Activated CD4-positive, CD25-positive, alpha-beta regulatory T cell treated with anti-CD3 and anti-CD28 coated beads, Interleukin-2, amount 50 U/mL, for 16 hours (primary cell): Measurements from ENCODE around the gene TNFRSF25.

Experiments used
- DNase-seq: peaks from one replicate; pipeline ENCODE4 v3.0.0-alpha.2; 2020; ENCODE audit warnings: low read depth, low spot score

The TNFRSF25 gene, protein sequence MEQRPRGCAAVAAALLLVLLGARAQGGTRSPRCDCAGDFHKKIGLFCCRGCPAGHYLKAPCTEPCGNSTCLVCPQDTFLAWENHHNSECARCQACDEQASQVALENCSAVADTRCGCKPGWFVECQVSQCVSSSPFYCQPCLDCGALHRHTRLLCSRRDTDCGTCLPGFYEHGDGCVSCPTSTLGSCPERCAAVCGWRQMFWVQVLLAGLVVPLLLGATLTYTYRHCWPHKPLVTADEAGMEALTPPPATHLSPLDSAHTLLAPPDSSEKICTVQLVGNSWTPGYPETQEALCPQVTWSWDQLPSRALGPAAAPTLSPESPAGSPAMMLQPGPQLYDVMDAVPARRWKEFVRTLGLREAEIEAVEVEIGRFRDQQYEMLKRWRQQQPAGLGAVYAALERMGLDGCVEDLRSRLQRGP

DNA sequence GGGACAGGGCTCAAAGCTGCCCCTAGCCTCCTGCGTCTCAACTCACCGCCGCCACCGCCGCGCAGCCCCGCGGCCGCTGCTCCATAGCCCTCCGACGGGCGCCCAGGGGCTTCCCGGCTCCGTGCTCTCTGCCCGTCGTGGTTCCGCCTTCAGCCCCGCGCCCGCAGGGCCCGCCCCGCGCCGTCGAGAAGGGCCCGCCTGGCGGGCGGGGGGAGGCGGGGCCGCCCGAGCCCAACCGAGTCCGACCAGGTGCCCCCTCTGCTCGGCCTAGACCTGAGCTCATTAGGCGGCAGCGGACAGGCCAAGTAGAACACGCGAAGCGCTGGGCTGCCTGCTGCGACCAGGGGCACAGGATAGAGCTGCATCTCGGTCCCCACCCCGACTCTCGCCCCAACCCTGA, at the start of gene TNFRSF25:
Gene TNFRSF25, minus strand, starts transcription at position 151 of the 400 bp plus-strand sequence. Its CDS starts 66 bp downstream, at position 85.
- no peak for DNase-seq

DNA sequence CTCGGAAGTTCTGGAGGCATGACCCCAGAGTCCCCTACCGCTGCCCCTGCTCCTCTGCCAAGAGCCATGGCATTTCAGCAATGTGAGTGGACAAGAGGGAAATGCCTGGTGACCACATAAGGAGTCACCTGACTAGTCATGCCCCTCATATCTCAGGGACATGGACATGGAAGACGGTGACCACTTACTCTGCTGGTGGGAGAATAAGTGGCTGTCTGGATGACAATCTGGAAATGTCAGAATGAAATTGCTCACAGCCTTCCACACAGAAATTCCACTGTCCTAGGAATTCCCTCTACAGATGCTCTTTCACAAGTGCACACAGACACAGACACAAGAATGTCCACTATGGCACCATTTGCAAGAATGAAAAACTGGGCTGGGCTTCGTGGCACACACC, 49.8 kb upstream of the TNFRSF25 start:
- no peak for DNase-seq

DNA sequence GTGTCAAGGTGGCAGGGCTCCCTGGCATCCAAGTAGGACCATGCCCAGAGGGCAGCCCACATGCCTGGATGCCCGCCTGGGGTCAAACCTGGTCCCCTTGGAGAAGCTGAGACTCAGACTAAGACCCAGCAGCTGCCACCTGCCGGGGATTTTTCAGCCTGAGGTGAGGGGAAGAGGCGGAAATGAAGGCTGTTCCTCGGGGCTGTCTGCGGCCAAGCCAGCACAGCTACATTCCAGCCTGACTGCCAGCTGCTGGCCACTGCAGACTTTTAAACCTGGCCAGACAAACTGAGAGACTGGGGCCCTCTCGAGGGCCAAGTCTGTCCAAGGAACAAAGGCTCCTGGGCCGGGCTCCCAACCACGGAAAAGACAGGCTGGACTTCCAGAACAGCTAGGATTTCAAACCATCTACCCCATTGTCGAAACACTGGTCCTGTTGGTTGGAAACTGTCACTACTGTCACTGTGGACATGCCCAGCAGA, 47.4 kb upstream of the TNFRSF25 start:
- DNase-seq = no peak

DNA sequence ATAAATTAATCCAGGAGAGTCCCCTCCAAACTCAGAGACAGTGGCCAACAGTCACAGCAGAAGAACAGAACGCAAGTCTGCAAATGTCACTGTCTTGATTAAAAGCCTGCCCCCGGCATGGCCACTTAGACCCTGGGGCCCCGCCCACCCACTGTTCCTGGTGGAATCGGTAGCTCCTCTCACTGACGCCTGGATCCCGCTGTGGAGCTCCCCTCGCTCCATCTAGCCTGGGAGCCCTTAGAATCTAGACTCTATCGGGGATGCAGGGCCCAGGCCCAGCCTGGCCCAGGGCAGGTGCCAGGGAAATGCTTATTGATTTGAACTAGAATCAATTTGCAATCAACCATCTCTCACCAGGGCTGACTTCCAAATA, 46.9 kb upstream of the TNFRSF25 start:
- no peak for DNase-seq

DNA sequence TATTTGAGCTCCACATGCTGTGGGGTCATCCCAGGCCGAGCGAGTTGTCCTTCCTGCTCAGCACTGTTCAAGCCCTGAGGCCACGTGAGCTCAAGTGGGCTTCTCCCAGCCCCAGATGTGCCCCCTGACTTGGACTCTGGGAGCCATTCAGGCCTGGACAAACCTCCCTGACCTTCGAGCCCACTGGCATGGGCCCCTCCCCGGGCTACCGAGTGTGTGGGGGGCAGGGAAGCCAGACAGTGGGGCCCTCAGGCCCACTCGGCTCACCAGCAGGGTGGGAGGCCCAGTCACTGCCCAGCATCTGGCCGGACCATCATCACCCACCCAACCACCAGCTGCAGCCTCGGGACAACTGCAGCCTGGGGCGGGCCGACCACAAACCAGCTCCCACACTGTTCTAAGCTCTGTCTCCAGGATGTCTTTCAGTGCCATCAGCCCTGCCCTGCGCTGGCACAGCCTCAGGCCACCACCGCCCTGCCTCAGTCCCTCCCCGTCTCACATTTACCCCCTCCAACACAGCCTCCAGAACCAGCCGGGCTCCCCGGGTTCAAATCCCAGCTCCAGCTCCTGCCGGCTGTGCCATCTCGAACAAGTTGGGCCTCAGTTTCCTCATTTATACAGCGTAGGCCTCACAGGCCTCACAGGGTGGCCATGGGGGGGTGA, 46.4 kb upstream of the TNFRSF25 start:
- DNase-seq = no peak

DNA sequence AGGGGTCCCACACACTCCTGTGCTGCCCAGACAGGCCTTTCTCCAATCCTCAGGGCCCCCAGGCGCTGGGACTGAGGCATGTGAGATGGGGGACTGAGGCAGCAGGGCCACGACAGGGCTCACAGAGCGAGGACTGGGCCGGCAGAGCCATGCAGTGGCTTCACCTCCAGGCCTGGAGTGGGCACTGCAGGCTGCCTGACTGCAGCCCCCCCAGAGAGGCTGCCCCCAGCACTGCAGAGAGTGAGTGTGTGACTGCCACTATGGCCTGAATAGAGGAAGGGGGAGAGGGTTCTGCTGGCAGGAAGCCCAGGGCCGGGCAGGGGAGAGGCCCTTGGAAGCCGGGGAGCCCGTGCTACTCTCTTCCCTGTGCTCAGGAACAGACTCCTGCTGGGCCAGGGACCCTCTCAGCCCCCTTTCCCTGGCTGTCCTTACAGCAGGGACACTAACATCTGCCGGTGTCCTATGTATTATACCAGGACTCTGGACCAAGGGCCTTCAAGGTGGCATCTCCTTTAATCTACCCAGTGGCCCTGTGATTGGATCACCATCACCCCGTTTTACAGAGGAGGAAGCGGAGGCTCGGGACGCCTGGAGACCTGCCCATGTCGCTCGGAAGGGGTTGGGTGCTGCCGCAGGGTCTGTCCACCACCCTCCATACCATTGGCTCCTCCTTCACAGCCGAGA, 45.7 kb upstream of the TNFRSF25 start:
- no peak for DNase-seq

DNA sequence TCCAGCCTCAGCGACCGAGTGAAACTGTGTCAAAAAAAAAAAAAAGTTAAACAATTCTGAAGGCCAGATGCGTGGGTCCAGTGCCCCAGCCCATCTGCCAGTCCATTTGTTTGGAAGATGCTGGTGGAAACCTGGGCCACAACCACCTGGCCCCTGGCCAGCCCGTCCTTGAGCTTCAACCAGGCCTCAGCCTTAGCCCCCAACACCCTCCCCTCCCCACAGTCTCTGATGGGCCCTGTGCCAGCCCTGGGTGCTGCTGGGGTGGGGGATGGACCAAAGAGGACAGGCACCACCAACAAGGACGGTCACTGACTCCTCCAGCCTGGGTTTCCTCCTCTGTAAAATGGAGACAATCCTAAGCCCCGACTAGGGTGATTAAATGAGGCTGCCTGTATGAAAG, 45.1 kb upstream of the TNFRSF25 start:
- no peak for DNase-seq

DNA sequence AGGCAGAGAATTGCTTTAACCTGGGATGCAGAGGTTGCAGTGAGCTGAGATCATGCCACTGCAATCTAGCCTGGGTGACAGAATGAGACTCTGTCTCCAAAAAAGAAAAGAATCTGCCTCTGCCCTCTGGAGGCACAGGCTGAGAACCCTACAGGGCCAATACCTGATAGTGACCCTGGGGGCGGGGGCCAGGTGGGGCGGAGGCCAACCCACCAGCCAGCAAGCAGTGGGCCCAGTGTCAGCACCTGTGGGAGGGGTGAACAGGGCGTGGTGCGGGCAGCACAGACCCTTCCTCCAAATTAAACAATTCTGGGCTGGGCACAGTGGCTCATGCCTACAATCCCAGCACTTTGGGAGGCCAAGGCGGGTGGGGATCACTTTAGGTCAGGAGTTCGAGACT, 44.5 kb upstream of the TNFRSF25 start:
- DNase-seq = no peak

DNA sequence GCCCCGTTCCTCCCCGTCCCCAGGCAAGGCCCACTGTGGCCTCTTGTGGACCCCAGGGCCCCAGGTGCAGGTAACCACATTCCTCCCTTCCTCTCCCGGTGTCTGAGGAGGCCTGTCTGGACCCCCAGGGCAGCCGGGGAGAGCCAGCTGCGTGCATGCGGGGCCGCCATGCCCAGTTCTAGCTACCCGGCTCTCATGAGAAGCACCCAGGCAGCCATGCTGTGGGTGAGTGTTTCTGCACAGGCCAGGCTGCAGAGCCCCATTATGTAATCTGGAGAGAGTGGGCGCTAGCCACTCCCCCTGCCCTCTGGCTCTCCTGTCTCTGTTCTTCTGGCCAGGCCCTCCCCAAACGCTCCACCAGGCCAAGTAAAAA, 43.9 kb upstream of the TNFRSF25 start:
- DNase-seq = no peak

DNA sequence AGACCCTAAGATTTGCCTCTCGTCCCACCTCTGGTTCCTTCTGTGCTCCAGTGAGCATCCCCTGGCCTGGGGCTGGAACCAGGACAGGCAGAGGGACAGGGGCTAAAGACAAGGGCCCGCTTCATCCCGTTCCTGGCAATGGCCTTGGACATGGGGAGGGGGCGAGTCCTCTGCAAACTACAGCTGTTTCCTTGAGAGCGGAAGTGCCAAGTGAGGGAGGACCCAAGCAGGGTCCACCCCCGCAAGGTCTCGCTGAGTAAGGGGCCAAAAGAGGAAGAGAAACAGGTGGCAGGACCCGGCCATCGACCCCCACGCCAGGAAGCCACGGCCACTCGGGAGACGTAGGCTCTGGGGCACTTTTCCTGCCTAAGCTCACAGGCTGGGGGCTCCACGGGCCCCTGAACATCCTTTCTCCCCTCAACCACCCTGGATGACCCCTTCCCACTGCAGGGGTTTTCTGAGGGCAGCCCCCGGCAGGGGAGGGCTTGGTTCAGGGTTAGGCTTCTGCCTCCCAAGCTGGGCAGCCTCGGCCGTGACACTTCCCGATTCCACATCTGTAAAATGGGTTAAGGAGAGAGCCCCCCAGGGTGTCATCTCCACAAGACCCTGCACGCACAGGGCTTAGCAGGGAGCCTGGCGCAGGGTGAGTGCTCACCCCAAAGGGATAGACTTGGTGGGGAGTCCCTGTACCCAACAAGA, 43.4 kb upstream of the TNFRSF25 start:
- DNase-seq = no peak

DNA sequence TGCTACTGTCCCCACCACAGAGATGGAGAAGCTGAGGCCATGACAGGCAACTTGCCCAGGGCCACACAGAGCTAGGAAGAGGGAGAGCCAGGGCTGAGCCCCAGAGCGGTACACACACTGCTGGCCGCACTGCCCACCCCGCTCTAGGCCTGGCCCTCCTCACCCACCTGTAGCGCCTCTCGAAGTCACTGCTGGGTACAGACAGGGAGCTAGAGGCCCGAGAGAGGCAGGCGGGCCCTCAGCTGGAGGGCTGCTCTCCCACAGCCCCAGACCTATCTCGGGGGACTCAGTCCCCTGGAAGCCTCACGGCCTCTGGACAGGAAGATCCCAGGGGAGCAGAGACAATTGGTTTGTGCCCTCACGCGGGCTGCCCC, 42.8 kb upstream of the TNFRSF25 start:
- DNase-seq = no peak

DNA sequence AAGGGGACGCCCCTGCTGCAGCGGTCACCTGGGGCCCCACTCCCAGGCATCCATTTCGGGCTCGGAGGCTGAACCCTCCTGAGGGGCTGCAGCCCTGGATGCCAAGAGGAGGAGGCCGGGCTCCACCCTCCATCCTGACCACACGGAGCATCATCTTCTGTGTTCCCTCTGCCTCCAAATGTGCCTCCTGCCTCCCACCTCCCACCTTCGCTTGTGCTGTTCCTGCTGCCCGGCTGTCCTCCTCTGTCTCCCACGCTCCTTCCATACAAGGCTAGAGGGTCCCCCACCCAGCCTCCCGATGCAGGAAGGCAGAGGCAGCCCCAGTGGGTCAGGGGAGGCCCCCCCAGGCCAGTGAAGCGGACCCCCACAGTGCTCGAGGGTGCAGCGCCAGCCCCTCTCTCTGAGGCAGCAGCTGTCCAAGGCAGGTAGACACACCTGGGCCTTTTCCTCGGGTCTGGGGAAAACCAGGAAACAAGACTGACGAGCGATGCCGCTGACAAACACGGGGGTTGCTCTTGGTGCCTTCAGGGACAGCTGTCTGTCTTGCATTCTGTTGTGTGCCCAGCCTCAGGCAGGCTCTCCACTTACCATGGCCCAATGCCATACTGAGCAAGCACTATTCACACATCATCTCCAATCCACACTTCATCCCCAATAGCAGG, 42.3 kb upstream of the TNFRSF25 start:
- DNase-seq = no peak

DNA sequence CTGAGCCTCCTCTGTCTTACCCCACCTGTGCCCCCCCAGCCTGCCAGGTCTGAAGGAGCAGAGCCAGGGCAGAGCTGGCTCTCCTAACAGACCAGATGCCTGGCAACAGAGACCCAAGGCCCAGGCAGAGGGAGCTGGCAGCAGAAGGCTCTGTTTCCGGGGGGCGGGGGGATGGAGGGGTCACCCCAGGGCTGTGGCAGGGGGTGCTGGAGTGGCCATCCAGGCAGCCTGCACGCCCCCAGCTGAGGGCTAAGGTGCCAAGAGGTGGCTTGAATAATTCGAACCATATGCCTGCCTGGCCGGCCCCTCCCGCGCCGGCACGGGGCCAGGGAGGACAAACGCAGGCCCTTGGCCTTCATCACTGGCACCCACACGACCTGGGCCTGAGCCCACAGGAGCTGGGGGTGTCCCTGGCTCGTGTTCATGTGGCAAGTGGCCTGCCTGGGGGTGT, 41.5 kb upstream of the TNFRSF25 start:
- DNase-seq = no peak

DNA sequence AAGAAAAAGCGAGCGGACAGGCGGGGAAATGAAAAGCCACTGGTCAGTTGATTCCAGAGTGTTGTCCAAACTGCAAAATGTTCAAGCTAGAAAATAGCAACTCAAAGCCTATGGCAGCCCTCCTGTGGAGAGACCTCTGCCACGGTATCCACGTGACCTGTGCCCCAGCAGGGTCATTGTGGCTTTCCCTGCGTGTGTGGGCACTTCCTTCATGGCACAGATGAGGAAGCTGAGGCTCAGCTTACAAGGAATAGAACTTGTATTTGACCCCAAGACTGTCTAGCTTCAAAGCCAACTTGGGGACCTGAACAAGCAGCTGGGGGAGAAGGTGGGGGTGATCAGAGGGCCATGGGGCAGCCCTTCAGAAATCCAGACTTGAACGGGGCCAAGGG, 41.1 kb upstream of the TNFRSF25 start:
- no peak for DNase-seq

DNA sequence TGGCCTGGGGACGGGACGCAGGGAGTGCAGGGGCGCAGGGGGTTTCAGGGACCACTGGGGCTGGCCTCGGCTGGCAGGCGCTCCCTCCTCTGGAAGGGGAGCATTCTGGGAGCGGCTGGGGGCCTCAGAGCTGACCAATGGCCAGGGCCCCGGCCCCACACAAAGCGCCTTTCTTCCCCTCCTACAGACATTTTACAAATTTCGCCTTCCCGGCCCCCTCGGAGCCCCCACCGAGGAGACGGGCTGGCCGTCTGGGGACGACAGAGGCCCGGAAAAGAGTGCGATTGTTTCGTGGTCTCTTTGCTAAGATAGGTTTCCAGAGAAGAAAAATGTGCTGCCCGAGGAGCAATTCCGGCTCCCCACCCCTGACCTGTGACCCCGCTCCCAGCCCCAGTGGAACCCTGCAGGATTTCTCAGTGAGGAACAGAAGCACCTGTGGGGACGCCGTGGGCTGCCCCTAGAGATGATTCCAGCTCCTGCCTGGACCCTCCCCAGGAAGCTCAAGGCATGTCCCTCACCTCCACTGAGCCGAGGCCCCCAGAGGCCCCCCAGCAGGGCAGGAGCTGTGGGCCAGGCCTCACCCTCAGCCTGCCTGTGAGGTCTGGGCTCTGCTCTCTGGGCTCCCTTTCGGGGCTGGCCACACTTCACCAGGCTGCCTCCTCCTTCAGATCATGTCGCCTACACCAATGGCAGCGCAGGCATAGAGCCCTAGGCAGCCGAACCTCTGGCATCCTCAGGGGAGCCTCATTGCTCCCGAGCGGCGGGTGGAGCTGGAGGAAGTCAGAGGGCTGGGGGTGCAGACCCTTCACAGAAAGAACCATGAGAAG, 40.5 kb upstream of the TNFRSF25 start:
- DNase-seq = no peak

DNA sequence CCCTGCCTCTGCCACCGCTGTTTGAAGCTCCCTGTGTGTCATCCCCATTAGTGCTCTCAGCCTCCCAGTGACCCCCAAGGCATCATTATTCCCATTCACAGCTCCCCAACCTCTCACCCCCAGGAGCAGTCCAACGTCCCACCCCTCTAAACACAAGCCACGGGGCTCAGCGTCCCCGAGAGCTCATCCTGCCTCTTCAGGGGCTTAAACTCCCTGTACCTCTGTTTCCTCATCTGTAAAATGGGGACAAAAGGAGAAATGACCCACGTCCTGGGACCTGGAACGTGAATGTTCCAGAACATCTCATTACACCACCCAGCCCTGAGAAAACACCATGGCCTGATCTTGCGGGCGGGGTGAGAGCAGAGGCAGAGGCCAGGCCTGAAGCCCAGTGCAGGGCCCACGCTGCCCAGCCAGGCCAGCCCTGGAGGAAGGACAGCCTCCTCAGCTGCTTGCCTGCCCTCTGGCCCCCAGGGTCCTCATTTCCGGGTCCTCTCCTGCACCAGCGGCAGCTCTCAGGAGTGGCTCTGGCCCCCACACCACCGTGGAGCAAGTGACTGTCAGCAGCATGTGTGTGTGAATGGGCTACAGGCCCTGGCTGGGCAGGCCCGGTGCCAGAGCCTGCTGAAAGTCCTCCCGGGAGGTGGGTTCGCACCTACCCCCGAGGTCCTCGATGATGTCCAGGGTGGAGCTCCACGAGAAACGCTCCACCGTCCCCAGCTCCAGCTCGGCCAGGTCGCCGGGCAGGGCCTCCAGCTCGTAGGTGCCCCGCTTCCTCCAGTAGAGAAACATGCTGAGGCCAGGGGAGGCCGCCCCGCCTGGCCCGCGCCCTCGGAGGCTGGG, 39.6 kb upstream of the TNFRSF25 start:
- DNase-seq = no peak

DNA sequence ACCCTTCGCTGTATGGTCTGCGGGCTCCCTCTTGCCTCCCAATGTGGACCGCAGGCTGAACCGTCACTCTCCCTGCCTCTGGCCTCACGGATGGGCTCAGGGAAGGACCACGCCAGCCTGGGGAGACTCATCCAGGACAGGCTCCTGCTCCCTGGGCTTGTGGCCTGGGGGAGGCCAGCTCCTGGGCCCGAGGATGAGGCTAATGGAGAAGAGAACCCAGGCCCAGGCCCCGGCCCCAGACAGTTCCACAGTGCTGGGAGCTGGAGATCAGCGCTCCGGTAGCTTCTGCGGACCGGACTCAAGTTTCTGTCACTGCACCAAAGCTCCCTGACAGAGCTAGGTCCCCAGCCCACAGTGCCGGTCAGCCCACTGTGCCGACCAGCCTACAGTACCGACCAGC, 38.9 kb upstream of the TNFRSF25 start:
- DNase-seq = no peak

DNA sequence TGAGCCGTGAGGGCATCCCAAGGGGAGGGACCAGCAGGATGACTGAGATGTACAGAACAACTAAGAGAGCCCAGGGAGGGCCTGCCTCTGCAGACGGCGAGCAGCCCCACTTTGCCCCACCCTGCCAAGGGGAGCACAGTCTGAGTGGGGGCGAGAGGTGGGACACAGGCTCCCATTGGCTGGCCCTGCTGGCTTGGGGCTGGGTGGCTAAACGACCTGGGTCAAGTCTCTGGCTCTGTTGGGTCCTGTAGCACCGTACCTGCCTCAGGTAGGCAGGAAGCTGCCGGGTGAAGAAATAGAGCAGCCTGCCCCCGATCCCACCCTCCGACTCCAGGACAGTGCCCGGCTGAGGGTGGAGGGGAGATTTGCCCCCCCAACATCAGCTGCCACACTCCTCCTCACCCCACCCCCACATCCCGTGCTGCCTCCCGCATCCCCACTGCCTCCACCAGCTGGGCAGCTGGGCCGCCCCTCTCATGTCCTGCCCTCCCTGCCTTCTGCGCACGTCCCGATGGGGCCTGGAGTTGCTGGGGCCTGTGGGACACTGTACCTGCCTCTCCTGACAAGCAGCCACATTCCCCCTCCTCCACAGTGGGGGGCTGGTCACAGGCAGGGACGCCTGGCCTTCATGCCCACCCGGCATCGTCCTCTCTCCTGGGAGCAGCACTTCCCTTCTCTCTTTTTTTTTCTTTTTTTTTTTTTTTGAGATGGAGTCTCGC, 38.1 kb upstream of the TNFRSF25 start:
- no peak for DNase-seq
